HepG2 (cell line): ENCODE measurements around the gene DBNDD2. TPM values are rescaled to one million over a fixed set of nuclear protein-coding genes. Genes with fewer than 3 reads are reported as not detected.
A peak's percentile ranks its signal among the peaks of the same experiment; 100 is the strongest.

ENCODE experiments used
- ATF7-NPFF ChIP-seq: sonication (generic); formaldehyde crosslinking; IDR thresholded peaks from 2 replicates; pipeline ENCODE4 v1.8.1; 2023; ENCODE audit warnings: mild to moderate bottlenecking, low read depth, missing genetic modification reagents, moderate library complexity
- CCDC6 ChIP-seq: sonication (generic); formaldehyde crosslinking; IDR thresholded peaks from 2 replicates; pipeline ENCODE4 v1.8.1; 2022; ENCODE audit warnings: mild to moderate bottlenecking, missing genetic modification reagents, moderate library complexity
- DNMT1 ChIP-seq: sonication (generic); formaldehyde crosslinking; IDR thresholded peaks from 2 replicates; pipeline ENCODE4 v1.5.1; 2020; ENCODE audit warnings: mild to moderate bottlenecking, missing genetic modification reagents
- KLF13 ChIP-seq: sonication (generic); formaldehyde crosslinking; IDR thresholded peaks from 2 replicates; pipeline ENCODE4 v1.4.0; 2020; ENCODE audit warnings: mild to moderate bottlenecking, missing genetic modification reagents
- MYC ChIP-seq: sonication (generic); formaldehyde crosslinking; IDR thresholded peaks from 2 replicates; pipeline ENCODE4 v1.9.0; 2021; ENCODE audit warnings: missing genetic modification reagents, borderline replicate concordance
- PAWR ChIP-seq: sonication (generic); formaldehyde crosslinking; IDR thresholded peaks from 2 replicates; pipeline ENCODE4 v1.4.0; 2020; ENCODE audit warnings: missing genetic modification reagents, mild to moderate bottlenecking, borderline replicate concordance
- REL ChIP-seq: sonication (generic); formaldehyde crosslinking; conservative IDR thresholded peaks from 2 replicates; pipeline ENCODE4 v1.8.0; 2022; ENCODE audit warnings: mild to moderate bottlenecking, missing genetic modification reagents, moderate library complexity
- SALL2 ChIP-seq: sonication (generic); formaldehyde crosslinking; IDR thresholded peaks from 2 replicates; pipeline ENCODE4 v1.8.1; 2023; ENCODE audit warnings: mild to moderate bottlenecking, missing genetic modification reagents, inconsistent platforms
- SMAD9 ChIP-seq: sonication (generic); formaldehyde crosslinking; IDR thresholded peaks from 2 replicates; pipeline ENCODE4 v1.5.1; 2020; ENCODE audit warnings: mild to moderate bottlenecking, missing genetic modification reagents
- WIZ ChIP-seq: sonication (generic); formaldehyde crosslinking; IDR thresholded peaks from 2 replicates; pipeline ENCODE4 v1.5.1; 2020; ENCODE audit warnings: mild to moderate bottlenecking, missing genetic modification reagents
- YEATS2 ChIP-seq: sonication (generic); formaldehyde crosslinking; IDR thresholded peaks from 2 replicates; pipeline ENCODE4 v1.4.0; 2020; ENCODE audit warnings: missing genetic modification reagents, borderline replicate concordance
- ZBTB20 ChIP-seq: sonication (generic); formaldehyde crosslinking; IDR thresholded peaks from 2 replicates; pipeline ENCODE4 v1.8.1; 2023; ENCODE audit warnings: missing genetic modification reagents, low read depth, mild to moderate bottlenecking, borderline replicate concordance
- ZNF605 ChIP-seq: sonication (generic); formaldehyde crosslinking; IDR thresholded peaks from 2 replicates; pipeline ENCODE4 v1.8.0; 2022; ENCODE audit warnings: mild to moderate bottlenecking, missing genetic modification reagents
- polyA plus RNA-seq, 8 experiments: library from polyadenylated mRNA; depleted of rRNA in 3 of 8; stranded (reverse) in 7 of 8; unstranded in 1 of 8; fragments of >200 nt; fragmentation: Illumina TruSeq in 4 of 8; extraction: Trizol in 4 of 8; gene quantifications; 2 replicates each; pipeline versions ENCODE4 v1.2.1 to v1.2.3, GENCODE V29; 2011 to 2016; ENCODE audit warnings: low read depth in 4 of 8, missing spikeins in 1 of 8, mixed read lengths in 1 of 8; ENCODE audit not compliant: insufficient read depth in 1 of 8
- total RNA-seq, 5 experiments: library from RNA; depleted of rRNA; stranded (reverse); fragments of >200 nt; fragmentation: Illumina TruSeq; extraction: Trizol; gene quantifications; 2 replicates each; pipeline ENCODE4 v1.2.3, GENCODE V29; 2016; ENCODE audit warnings: low read depth in 1 of 5
- TF ChIP-seq, protein P1 (sequence below): sonication (generic); formaldehyde crosslinking; IDR thresholded peaks from 2 replicates; pipeline ENCODE4 v1.4.0; 2020; ENCODE audit warnings: missing genetic modification reagents, borderline replicate concordance
- TF ChIP-seq, protein P2 (sequence below): sonication (generic); formaldehyde crosslinking; IDR thresholded peaks from 2 replicates; pipeline ENCODE4 v1.9.0; 2021; ENCODE audit warnings: missing genetic modification reagents, borderline replicate concordance
- TF ChIP-seq, protein P3 (sequence below): sonication (generic); formaldehyde crosslinking; IDR thresholded peaks from 2 replicates; pipeline ENCODE4 v1.4.0; 2020; ENCODE audit warnings: missing genetic modification reagents
- TF ChIP-seq, protein P4 (sequence below): sonication (generic); formaldehyde crosslinking; IDR thresholded peaks from 2 replicates; pipeline ENCODE4 v1.5.0; 2020; ENCODE audit warnings: missing genetic modification reagents
- TF ChIP-seq, protein P5 (sequence below), 2 experiments: fragments of 450-650 bp in 1 of 2; sonication (generic) in 1 of 2; formaldehyde crosslinking; IDR thresholded peaks; 2 replicates each; pipeline versions ENCODE4 v1.5.0 to v1.8.0; 2020 to 2022; ENCODE audit warnings: mild to moderate bottlenecking in 1 of 2, missing genetic modification reagents in 1 of 2

DBNDD2 gene
- total and polyA plus RNA-seq, 2 of the 13 experiments (the other 11 are each of a cell fraction or from before 2014, with no cell fraction given) = 16.7 to 47.6 TPM

DNA sequence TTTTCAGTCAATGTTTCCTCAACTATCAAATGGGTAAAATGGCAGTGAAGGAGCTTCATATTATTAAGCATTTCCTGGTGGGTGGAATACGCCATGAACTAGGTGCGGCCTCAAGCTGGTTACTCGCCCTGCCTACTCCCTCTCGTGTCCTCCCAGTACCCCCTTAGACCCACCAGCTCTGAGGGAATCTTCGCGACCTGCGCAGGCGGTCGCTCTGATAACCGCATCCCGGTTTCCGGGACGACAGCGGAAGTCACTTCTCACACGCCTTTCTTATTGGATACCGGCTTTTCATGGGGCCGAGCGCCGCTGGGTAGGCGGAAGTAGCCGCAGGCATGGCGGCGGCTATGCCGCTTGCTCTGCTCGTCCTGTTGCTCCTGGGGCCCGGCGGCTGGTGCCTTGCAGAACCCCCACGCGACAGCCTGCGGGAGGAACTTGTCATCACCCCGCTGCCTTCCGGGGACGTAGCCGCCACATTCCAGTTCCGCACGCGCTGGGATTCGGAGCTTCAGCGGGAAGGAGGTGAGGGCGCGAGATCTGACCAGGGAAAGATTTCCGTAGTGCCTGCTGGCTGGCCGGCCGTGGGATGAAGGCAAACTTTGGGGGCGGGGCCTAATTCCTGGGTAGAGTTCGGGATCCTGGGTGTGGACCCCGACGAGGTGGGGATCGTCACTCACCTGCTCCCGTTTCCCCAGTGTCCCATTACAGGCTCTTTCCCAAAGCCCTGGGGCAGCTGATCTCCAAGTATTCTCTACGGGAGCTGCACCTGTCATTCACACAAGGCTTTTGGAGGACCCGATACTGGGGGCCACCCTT, 7.9 kb downstream of the DBNDD2 start, which contains the start of gene PIGT (continued):
- TF ChIP-seq, protein P1, sequence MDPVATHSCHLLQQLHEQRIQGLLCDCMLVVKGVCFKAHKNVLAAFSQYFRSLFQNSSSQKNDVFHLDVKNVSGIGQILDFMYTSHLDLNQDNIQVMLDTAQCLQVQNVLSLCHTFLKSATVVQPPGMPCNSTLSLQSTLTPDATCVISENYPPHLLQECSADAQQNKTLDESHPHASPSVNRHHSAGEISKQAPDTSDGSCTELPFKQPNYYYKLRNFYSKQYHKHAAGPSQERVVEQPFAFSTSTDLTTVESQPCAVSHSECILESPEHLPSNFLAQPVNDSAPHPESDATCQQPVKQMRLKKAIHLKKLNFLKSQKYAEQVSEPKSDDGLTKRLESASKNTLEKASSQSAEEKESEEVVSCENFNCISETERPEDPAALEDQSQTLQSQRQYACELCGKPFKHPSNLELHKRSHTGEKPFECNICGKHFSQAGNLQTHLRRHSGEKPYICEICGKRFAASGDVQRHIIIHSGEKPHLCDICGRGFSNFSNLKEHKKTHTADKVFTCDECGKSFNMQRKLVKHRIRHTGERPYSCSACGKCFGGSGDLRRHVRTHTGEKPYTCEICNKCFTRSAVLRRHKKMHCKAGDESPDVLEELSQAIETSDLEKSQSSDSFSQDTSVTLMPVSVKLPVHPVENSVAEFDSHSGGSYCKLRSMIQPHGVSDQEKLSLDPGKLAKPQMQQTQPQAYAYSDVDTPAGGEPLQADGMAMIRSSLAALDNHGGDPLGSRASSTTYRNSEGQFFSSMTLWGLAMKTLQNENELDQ (CRISPR knock-in tag) = peak; percentile 44; the same call in 1 of the 2 replicates
- TF ChIP-seq, protein P2, sequence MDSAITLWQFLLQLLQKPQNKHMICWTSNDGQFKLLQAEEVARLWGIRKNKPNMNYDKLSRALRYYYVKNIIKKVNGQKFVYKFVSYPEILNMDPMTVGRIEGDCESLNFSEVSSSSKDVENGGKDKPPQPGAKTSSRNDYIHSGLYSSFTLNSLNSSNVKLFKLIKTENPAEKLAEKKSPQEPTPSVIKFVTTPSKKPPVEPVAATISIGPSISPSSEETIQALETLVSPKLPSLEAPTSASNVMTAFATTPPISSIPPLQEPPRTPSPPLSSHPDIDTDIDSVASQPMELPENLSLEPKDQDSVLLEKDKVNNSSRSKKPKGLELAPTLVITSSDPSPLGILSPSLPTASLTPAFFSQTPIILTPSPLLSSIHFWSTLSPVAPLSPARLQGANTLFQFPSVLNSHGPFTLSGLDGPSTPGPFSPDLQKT (CRISPR knock-in tag) = peak; percentile 73; the same call in 1 of the 2 replicates
- TF ChIP-seq ZBTB20 (CRISPR knock-in tag) (peak; percentile 64; the same call in 1 of the 2 replicates), ATF7-NPFF (CRISPR knock-in tag) (peak; percentile 89), MYC (CRISPR knock-in tag) (peak; percentile 92; the same call in 1 of the 2 replicates), WIZ (CRISPR knock-in tag) (peak; percentile 91; the same call in 1 of the 2 replicates), CCDC6 (CRISPR knock-in tag) (peak; percentile 93), SMAD9 (no peak), PAWR (CRISPR knock-in tag) (no peak), YEATS2 (CRISPR knock-in tag) (peak; percentile 94), ZNF605 (CRISPR knock-in tag) (peak; percentile 92), REL (peak; percentile 86), KLF13 (CRISPR knock-in tag) (peak; percentile 71; the same call in 1 of the 2 replicates), SALL2 (CRISPR knock-in tag) (peak; percentile 93), DNMT1 (peak; percentile 84; the same call in 1 of the 2 replicates)
- TF ChIP-seq, protein P3, sequence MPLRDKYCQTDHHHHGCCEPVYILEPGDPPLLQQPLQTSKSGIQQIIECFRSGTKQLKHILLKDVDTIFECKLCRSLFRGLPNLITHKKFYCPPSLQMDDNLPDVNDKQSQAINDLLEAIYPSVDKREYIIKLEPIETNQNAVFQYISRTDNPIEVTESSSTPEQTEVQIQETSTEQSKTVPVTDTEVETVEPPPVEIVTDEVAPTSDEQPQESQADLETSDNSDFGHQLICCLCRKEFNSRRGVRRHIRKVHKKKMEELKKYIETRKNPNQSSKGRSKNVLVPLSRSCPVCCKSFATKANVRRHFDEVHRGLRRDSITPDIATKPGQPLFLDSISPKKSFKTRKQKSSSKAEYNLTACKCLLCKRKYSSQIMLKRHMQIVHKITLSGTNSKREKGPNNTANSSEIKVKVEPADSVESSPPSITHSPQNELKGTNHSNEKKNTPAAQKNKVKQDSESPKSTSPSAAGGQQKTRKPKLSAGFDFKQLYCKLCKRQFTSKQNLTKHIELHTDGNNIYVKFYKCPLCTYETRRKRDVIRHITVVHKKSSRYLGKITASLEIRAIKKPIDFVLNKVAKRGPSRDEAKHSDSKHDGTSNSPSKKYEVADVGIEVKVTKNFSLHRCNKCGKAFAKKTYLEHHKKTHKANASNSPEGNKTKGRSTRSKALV = peak; percentile 65; the same call in 1 of the 2 replicates
- TF ChIP-seq, protein P4, sequence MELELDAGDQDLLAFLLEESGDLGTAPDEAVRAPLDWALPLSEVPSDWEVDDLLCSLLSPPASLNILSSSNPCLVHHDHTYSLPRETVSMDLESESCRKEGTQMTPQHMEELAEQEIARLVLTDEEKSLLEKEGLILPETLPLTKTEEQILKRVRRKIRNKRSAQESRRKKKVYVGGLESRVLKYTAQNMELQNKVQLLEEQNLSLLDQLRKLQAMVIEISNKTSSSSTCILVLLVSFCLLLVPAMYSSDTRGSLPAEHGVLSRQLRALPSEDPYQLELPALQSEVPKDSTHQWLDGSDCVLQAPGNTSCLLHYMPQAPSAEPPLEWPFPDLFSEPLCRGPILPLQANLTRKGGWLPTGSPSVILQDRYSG = peak; percentile 72; the same call in 1 of the 2 replicates
- TF ChIP-seq, protein P5, sequence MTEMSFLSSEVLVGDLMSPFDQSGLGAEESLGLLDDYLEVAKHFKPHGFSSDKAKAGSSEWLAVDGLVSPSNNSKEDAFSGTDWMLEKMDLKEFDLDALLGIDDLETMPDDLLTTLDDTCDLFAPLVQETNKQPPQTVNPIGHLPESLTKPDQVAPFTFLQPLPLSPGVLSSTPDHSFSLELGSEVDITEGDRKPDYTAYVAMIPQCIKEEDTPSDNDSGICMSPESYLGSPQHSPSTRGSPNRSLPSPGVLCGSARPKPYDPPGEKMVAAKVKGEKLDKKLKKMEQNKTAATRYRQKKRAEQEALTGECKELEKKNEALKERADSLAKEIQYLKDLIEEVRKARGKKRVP (CRISPR knock-in tag; IDR thresholded peaks at IDR 0.05) = peak; percentile 23 to 58; a peak in 1 of 4 replicates
